HuH-7 (cell line): ENCODE results near the gene IFNAR2.
A peak's percentile ranks its signal among the peaks of the same experiment; 100 is the strongest.

Experiments
- DNase-seq: peaks from one replicate; pipeline ENCODE4 v3.0.0; 2011; ENCODE audit warnings: low spot score

Gene IFNAR2

GRCh38 chr21:33229784-33230544 lies at the start of gene IFNAR2:
Gene IFNAR2 (plus strand): TSS chr21:33229938. CDS start chr21:33241923, 11,985 bp downstream.
- peak; percentile 72 for DNase-seq

GRCh38 chr21:33185852-33186251 lies 43.9 kb upstream of the IFNAR2 start:
- DNase-seq: no peak

GRCh38 chr21:33187276-33187675 lies 42.5 kb upstream of the IFNAR2 start:
- no peak for DNase-seq

GRCh38 chr21:33189237-33189636 lies 40.5 kb upstream of the IFNAR2 start:
- no peak for DNase-seq

GRCh38 chr21:33189824-33190223 lies 39.9 kb upstream of the IFNAR2 start:
- DNase-seq: no peak

GRCh38 chr21:33196941-33197374 lies 32.8 kb upstream of the IFNAR2 start:
- DNase-seq: peak; percentile 45

GRCh38 chr21:33197496-33197895 lies 32.2 kb upstream of the IFNAR2 start:
- no peak for DNase-seq

- DNase-seq: no peak
Measured at GRCh38 chr21:33198346-33199099, 31.2 kb upstream of the IFNAR2 start.

GRCh38 chr21:33199100-33199464 lies 30.7 kb upstream of the IFNAR2 start:
- no peak for DNase-seq

GRCh38 chr21:33199516-33200217 lies 30.1 kb upstream of the IFNAR2 start:
- DNase-seq: peak; percentile 50

- DNase-seq: no peak
Measured at GRCh38 chr21:33201956-33202355, 27.8 kb upstream of the IFNAR2 start.

- no peak for DNase-seq
Measured at GRCh38 chr21:33202464-33203363, 27.0 kb upstream of the IFNAR2 start.

- DNase-seq: no peak
Measured at GRCh38 chr21:33203371-33203724, 26.4 kb upstream of the IFNAR2 start.

- DNase-seq: no peak
Measured at GRCh38 chr21:33205476-33205875, 24.3 kb upstream of the IFNAR2 start.

GRCh38 chr21:33206771-33207281 lies 22.9 kb upstream of the IFNAR2 start:
- DNase-seq: no peak

- DNase-seq: no peak
Measured at GRCh38 chr21:33207449-33208149, 22.1 kb upstream of the IFNAR2 start.

- no peak for DNase-seq
Measured at GRCh38 chr21:33208534-33208933, 21.2 kb upstream of the IFNAR2 start.

- DNase-seq: no peak
Measured at GRCh38 chr21:33211305-33211704, 18.4 kb upstream of the IFNAR2 start.

GRCh38 chr21:33211732-33212131 lies 18.0 kb upstream of the IFNAR2 start:
- no peak for DNase-seq

GRCh38 chr21:33212159-33212851 lies 17.4 kb upstream of the IFNAR2 start:
- no peak for DNase-seq
